Muscle layer of colon (tissue), 2 donors: ENCODE data around the gene ABCD4.
"Not testable (repeated sequence)": the region's sequence is repeated elsewhere in the genome, so short reads cannot be mapped to it uniquely, and the experiment has no call there.

Source experiments
- H3K27ac ChIP-seq: one replicate; pipeline ENCODE4 v1.7.0; 2013; ENCODE audit warnings: low read depth, mild to moderate bottlenecking, low read length, moderate library complexity
- H3K27me3 ChIP-seq, 2 donors: one replicate each; pipeline ENCODE4 v1.7.0; 2013; ENCODE audit warnings: low read length in 2 of 2, mild to moderate bottlenecking in 2 of 2; ENCODE audit not compliant: insufficient read depth in 2 of 2, control insufficient read depth in 1 of 2
- H3K36me3 ChIP-seq: one replicate; pipeline ENCODE4 v1.7.0; 2013; ENCODE audit warnings: mild to moderate bottlenecking, low read length; ENCODE audit not compliant: insufficient read depth
- H3K4me1 ChIP-seq: one replicate; pipeline ENCODE4 v1.7.0; 2013; ENCODE audit warnings: mild to moderate bottlenecking, low read length; ENCODE audit not compliant: insufficient read depth
- H3K4me3 ChIP-seq, 2 donors: one replicate each; pipeline ENCODE4 v1.7.0; 2013; ENCODE audit warnings: low read length in 2 of 2, low read depth in 1 of 2, mild to moderate bottlenecking in 1 of 2, moderate library complexity in 1 of 2
- H3K9ac ChIP-seq: one replicate; pipeline ENCODE4 v1.7.0; 2013; ENCODE audit warnings: low read length
- H3K9me3 ChIP-seq: one replicate; pipeline ENCODE4 v1.7.0; 2013; ENCODE audit warnings: mild to moderate bottlenecking, low read length
- donor health status: abdominal sarcoma.
- donor health status: Adenocarcinoma of cecum.

Gene ABCD4

DNA sequence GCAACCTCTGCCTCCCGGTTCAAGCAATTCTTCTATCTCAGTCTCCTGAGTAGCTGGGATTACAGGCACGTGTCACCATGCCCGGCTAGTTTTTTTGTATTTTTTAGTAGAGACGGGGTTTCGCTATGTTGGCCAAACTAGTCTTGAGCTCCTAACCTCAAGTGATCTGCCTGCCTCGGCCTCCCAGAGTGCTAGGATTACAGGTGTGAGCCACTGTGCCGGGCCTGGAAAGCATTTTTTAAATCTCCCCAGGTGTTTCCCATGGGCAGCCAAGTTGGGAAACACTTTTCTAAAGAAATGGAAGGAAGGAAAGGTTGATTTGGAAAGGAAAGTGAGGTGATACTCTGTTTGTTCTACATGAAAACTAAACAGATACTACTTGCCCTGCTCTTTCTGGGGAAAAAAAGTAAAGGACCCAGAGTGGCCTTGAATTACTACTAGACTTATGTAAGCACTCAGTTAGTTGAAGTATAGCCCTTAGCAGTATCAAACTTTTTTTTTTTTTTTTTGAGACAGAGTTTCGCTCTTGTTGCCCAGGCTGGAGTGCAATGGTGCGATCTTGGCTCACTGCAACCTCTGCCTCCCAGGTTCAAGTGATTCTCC is 27.3 kb upstream of the ABCD4 start:
- H3K27ac ChIP-seq, H3K9me3 ChIP-seq, H3K27me3 ChIP-seq, H3K36me3 ChIP-seq, H3K4me3 ChIP-seq, H3K4me1 ChIP-seq, H3K9ac ChIP-seq: not testable (repeated sequence)

- H3K36me3 ChIP-seq = no peaks in the 10 kb centered on the region
- no peaks in the 10 kb centered on the region for H3K9me3 ChIP-seq
- no peak overlapping the region for H3K9ac ChIP-seq
- no peaks in the 10 kb centered on the region for H3K4me1 ChIP-seq
- no peak overlapping the region for H3K4me3 ChIP-seq
- no peaks in the 10 kb centered on the region for H3K27me3 ChIP-seq
- H3K27ac ChIP-seq = no peak overlapping the region
Measured at GRCh38 chr14:74326369-74327152, 23.8 kb upstream of the ABCD4 start.

DNA sequence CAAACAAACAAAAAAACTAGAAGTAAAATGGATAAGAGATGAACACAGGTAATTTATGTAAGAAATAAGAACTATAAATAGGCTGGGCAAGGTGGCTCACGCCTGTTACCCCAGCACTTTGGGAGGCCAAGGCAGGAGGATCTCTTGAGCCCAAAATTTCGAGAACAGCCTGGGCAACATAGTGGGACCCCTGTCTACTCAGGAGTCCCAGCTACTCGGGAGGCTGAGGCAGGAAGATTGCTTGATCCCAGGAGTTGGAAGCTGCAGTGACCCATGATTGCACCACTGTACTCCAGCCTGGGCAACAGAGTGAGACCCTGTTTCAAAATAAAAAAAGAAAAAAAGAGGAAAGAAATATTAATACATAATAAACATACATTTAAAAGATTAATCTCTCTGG is 22.7 kb upstream of the ABCD4 start:
- H3K4me1 ChIP-seq = no peaks in the 10 kb centered on the region
- H3K27me3 ChIP-seq = no peaks in the 10 kb centered on the region
- H3K27ac ChIP-seq = no peak overlapping the region
- no peaks in the 10 kb centered on the region for H3K36me3 ChIP-seq
- no peaks in the 10 kb centered on the region for H3K9me3 ChIP-seq
- H3K9ac ChIP-seq = no peak overlapping the region
- no peak overlapping the region for H3K4me3 ChIP-seq

DNA sequence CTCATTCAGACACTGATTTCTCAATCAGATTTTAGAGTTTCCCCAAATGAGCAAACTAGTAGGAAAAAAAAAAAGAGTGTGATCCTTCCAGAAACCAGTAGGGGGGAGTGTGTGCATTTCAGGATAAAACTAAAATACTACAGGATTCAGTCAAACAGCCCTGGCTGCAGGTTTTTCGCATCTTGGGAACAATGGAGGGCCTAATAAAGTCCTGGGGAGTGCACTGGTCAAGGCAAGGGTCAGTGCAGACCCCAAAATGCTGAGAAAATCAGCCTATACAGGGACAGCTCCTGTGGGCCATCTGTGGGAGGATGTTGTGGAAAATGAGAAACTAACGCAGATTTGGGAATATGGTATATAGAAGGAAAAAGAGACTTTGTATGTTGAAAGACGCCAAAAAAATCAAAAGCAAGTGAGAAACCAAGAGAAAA is 22.2 kb upstream of the ABCD4 start:
- H3K4me1 ChIP-seq = no peaks in the 10 kb centered on the region
- no peak overlapping the region for H3K4me3 ChIP-seq
- H3K9ac ChIP-seq = no peak overlapping the region
- H3K36me3 ChIP-seq = no peaks in the 10 kb centered on the region
- H3K27me3 ChIP-seq = no peaks in the 10 kb centered on the region
- H3K9me3 ChIP-seq = no peaks in the 10 kb centered on the region
- no peak overlapping the region for H3K27ac ChIP-seq

DNA sequence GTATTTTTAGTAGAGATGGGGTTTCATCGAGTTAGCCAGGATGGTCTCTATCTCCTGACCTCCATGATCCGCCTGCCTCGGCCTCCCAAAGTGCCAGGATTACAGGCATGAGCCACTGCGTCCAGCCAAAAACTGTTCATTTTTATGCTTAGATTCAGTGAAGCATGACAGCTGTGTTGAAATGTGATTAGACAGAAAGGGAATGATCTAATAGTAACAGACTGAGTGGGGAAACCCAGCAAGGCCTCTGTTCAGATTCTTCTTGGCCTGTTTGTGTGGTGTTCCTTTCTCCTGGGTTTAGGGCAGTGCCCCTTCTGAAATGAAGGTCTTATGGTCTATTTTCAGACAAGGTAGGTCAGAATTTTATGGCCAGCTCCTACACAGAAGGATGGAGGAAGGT is 11.8 kb upstream of the ABCD4 start:
- no peaks in the 10 kb centered on the region for H3K36me3 ChIP-seq
- H3K9me3 ChIP-seq = no peaks in the 10 kb centered on the region
- no peak overlapping the region for H3K9ac ChIP-seq
- H3K27ac ChIP-seq = no peak overlapping the region
- H3K4me3 ChIP-seq = no peak overlapping the region
- no peaks in the 10 kb centered on the region for H3K27me3 ChIP-seq
- no peaks in the 10 kb centered on the region for H3K4me1 ChIP-seq

DNA sequence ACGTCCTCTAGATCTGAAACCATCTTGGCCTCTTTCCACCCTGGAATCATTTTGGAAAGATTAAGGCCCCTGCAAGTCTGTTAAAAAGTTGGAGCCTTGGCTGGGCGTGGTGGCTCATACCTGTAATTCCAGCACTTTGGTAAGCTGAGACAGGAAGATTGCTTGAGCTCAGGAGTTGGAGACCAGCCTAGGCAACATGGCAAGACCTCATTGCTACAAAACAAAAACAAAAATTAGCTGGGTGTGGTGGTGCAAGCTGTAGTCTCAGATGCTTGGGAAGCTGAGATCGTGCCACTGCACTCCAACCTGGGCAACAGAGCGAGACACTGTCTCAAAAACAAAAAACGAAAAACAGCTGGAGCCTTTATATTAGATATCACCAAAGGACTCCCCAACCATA is 10.9 kb upstream of the ABCD4 start:
- H3K9ac ChIP-seq = no peak overlapping the region
- no peak overlapping the region for H3K27ac ChIP-seq
- no peaks in the 10 kb centered on the region for H3K27me3 ChIP-seq
- no peaks in the 10 kb centered on the region for H3K4me1 ChIP-seq
- H3K36me3 ChIP-seq = no peaks in the 10 kb centered on the region
- no peak overlapping the region for H3K4me3 ChIP-seq
- H3K9me3 ChIP-seq = no peaks in the 10 kb centered on the region

- no peak overlapping the region for H3K4me3 ChIP-seq
- no peak overlapping the region for H3K27ac ChIP-seq
- H3K27me3 ChIP-seq = no peaks in the 10 kb centered on the region
- H3K9me3 ChIP-seq = no peaks in the 10 kb centered on the region
- no peaks in the 10 kb centered on the region for H3K4me1 ChIP-seq
- no peaks in the 10 kb centered on the region for H3K36me3 ChIP-seq
- no peak overlapping the region for H3K9ac ChIP-seq
Measured at GRCh38 chr14:74312161-74312560, 9.4 kb upstream of the ABCD4 start.

- H3K27ac ChIP-seq = no peak overlapping the region
- no peaks in the 10 kb centered on the region for H3K9me3 ChIP-seq
- H3K9ac ChIP-seq = no peak overlapping the region
- no peaks in the 10 kb centered on the region for H3K36me3 ChIP-seq
- no peaks in the 10 kb centered on the region for H3K4me1 ChIP-seq
- H3K27me3 ChIP-seq = no peaks in the 10 kb centered on the region
- no peak overlapping the region for H3K4me3 ChIP-seq
Measured at GRCh38 chr14:74309125-74310022, 6.6 kb upstream of the ABCD4 start.

DNA sequence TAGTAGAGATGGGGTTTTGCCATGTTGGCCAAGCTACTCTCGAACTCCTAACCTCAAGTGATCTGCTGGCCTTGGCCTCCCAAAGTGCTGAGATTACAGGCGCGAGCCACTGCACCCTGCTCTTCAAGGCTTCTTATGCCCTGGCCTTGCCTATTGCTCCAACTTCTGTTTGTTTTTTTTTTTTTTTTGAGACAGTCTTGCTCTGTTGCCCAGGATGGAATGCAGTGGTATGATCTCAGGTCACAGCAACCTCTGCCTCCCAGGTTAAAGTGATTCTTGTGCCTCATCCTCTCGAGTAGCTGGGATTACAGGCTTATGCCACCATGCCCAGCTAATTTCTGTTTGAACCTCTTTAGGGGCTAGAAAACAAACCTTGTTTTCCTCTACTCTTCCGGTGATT is 6.0 kb upstream of the ABCD4 start:
- H3K4me1 ChIP-seq = no peaks in the 10 kb centered on the region
- no peak overlapping the region for H3K4me3 ChIP-seq
- no peaks in the 10 kb centered on the region for H3K9me3 ChIP-seq
- no peak overlapping the region for H3K27ac ChIP-seq
- H3K9ac ChIP-seq = no peak overlapping the region
- no peaks in the 10 kb centered on the region for H3K36me3 ChIP-seq
- no peaks in the 10 kb centered on the region for H3K27me3 ChIP-seq

DNA sequence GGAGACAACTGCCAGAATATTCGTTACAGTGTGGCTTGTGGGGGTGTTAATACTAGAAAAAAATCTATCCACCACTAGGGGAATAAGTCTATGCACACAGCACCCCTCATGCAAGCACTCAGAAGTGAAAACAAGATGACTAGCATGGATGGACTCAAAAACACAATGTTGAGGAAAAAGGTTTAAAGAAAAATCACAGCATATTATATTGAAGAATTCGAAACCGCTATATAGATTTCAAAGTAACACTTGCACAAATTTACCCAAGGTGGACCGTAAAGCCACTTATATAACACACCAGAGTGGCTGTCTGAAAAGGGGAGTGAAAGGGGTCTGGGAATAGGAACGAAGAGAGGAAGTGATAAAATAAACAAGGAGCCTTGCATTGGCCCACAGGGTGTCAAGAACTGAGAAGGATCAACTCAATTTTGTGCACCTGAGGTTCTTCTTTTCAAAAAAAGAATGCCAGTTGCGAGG is 544 bp downstream of the ABCD4 start:
- Histone ChIP-seq H3K4me3 (peak overlapping the region; percentile 83 to 96), H3K9me3 (no peaks in the 10 kb centered on the region), H3K27me3 (no peaks in the 10 kb centered on the region), H3K27ac (peak overlapping the region; percentile 88), H3K36me3 (peaks cover 14% of the 10 kb centered on the region), H3K9ac (peak overlapping the region; percentile 71), H3K4me1 (peaks cover 14% of the 10 kb centered on the region)

- H3K36me3 ChIP-seq = peaks cover 19% of the 10 kb centered on the region
- peak overlapping the region; percentile 83 to 96 for H3K4me3 ChIP-seq
- no peaks in the 10 kb centered on the region for H3K9me3 ChIP-seq
- no peaks in the 10 kb centered on the region for H3K27me3 ChIP-seq
- peaks cover 14% of the 10 kb centered on the region for H3K4me1 ChIP-seq
- peak overlapping the region; percentile 88 for H3K27ac ChIP-seq
- H3K9ac ChIP-seq = peak overlapping the region; percentile 71
Measured at GRCh38 chr14:74301594-74302151, 1.1 kb downstream of the ABCD4 start.
